GM18868 (cell line): Measurements from ENCODE around the gene DNM3.

Source experiments
- ATAC-seq: cut with Tn5 transposase; IDR thresholded peaks from one replicate; pipeline ENCODE4 v1.9.1; 2021; ENCODE audit warnings: mild to moderate bottlenecking, moderate library complexity; ENCODE audit not compliant: unreplicated experiment

Gene DNM3

DNA sequence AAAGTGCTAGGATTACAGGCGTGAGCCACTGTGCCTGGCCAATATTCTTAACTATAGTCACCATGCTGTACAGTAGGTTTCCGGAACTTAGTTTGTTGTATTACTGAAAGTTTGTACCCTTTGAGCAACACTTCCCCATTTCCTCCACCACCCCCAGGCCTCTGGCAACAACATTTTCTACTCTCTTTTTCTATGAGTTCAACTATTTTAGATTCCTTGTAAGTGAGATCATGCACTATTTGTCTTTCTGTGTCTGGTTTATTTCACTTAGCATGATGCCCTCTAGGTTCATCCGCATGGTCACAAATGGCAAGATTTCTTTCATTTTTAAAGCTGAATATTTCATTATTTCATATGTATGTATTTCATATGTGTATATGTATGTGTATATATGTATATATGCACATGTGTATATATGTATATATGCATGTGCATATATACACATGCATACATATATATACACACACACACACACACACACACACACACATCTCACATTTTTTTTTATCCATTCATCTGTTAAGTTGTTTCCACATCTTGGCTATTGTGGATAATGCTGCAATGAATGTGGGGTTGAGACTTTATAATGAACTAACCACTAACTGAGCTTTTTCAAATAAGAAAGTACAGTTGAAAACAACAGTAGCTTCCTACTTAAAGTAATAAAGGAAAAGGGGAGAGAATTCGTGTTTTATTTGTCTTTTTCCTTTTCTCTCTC lies 322.4 kb downstream of the DNM3 start:
- no peak for ATAC-seq

GRCh38 chr1:172165403-172165802 lies 324.1 kb downstream of the DNM3 start:
- ATAC-seq, result no peak

GRCh38 chr1:172167796-172168596 lies 326.7 kb downstream of the DNM3 start:
- no peak for ATAC-seq

GRCh38 chr1:172168597-172168872 lies 327.2 kb downstream of the DNM3 start:
- ATAC-seq, result no peak

DNA sequence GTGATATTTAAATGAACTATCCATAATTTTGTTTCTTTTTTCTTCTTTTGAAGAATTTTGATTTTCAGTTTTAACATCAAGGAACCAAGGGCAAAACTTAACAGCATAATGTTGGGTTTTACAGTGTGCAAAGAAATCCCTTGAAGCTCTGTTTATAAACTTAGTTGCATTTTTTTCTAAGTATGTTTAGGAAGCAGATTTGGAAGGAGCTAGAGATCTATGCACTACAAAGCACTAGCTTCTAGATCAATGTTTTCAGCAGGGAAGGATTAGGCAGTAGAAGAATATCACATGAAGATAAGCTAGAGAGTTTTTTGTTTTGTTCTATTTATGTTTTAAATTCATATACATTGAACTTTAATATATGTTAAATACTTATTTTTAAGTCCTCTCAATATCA lies 328.5 kb downstream of the DNM3 start:
- no peak for ATAC-seq

DNA sequence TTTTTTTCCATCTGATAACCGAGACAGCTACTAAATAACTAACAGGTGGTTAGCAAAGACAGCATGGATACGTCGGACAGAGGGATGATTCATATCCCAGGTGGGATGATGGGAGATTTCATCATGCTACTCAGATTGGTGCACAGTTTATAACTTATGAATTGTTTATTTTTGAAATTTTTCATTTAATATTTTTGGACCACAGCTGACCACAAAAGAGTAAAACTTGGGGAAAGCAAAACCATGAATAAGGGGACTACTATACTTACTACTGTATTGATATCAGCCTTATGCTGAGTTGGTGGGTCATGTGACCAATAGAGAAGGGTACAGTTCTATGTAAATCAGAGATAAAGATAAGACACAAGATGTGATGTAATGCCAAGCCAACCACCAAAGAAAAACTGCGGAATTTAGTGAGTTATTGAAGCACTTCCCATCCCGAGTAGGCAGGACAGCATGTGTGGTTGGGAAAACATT lies 331.1 kb downstream of the DNM3 start:
- ATAC-seq, result no peak

DNA sequence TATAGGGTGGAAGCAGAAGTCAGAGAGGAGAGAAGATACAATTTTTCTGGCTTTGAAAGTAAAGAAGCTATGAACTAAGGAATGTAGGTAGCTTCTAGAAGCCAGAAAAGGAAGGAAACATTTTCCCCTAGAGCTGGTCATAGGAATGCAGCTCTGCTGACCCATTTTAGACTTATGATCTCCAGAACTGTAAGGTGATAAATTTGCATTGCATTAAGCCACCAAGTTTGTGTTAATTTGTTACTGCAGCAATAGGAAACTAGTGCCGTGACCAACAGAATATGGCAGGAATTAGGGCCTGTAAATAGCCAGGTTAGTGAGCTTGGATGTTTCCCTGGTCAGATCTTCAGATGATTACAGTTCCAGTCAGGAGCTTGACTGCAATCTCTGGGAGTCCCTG lies 334.9 kb downstream of the DNM3 start:
- ATAC-seq, result no peak

GRCh38 chr1:172177849-172178248 lies 336.6 kb downstream of the DNM3 start:
- ATAC-seq, result no peak

GRCh38 chr1:172178886-172179285 lies 337.6 kb downstream of the DNM3 start:
- no peak for ATAC-seq

DNA sequence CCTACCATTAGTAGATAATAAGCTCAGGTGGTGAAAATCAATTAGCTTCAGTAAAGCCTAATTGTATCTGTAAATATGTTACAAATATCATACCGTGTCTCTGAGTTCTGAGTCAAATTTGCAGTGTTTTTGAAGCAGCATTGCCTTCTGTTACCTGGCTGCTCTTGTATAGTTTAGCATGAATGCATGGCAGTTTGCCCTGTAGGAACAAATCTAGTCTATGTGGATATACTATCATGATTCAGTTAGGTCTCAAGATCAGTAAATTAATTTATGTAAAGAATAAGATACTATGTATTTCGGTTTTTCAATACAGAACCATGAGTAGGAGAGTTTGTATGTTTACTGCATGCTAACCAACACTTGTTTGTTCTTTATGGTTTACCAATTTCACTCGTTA lies 338.6 kb downstream of the DNM3 start:
- no peak for ATAC-seq

DNA sequence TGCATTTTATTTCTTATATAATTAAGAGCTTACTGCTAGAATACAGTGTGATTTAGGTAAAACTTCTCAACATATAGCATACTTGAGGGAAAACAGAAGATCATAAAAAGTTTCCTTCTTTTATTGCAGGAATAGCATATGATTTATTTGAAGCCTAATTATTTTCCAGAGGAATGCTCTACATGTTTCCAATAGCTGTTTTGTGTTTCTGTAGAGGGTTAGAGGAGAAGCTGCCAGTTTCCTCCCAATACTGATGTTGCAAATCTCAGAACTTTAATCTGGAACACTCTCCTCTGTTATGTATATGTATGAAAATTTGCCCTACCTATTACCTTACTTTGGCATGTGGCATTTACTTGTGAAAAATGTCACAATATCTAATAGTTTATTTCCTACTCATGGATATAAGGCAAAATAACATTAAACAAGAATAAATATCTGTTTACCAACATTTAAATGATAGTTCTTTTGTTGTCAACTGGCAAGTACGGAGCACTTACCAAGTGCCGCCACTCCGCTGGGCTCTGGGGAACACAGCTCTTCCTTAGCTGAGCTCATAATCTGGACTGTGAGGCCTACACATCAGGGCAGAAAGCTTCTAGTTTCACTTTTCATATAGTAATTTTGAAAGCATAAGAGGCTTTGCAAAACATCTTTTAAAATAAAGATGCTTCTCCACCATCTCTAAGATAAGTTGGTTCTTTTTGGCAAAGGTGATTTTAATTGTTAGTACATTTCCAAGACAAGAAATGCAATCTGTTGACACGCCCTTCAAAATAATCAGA lies 339.4 kb downstream of the DNM3 start:
- peak; percentile 70 for ATAC-seq

DNA sequence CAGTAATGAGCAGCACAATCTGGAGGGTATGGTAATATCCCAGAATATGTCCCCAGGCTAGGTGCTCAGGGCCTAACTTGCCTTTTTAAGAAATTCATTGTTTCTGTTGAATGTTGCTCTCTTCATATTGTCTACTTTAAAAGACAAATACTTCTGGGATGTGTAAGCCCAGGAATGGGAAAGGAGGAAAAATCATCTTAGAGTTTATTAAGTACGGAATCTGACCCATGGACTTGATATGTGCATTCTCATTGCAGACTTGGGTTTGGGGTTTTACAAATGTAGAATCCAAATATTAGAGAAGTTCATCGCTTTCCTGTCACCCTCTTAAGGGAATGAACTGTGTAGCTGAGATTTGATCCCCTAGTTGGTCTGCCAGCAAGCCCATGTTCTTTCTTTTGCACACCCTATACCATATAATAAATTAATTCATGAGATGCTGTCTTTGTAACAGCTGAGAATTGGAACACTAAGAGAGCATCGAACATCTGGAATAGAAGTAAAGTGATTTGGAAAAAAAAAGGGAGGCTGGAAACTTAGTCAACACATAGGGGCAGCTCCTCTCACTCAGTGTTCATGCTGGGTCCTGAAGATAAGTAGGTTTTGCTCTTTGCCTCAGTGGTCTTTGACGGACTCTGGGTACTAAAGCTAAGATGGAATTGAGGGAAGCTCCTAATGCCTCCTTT lies 343.4 kb downstream of the DNM3 start:
- ATAC-seq, result peak; percentile 4

GRCh38 chr1:172185211-172185610 lies 343.9 kb downstream of the DNM3 start:
- ATAC-seq, result peak; percentile 57

DNA sequence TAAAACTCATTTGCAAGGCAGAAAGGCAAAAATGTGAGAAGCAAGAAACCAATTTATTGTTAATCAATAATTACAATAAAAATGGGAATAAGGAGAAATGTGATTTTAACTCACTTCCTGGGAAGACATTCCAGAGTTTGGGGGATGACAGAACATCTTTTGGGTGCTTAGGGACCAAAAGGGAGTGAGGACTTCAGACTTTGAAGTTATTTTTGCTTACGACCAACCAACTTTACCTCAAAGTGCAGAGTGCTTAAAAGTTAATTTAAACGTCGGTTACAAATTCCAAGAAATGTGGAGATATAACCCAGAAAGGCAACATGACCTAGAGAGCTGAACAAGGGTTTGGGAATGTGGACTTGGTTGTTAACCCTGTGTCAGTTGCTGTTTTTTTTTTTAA lies 344.7 kb downstream of the DNM3 start:
- no peak for ATAC-seq

DNA sequence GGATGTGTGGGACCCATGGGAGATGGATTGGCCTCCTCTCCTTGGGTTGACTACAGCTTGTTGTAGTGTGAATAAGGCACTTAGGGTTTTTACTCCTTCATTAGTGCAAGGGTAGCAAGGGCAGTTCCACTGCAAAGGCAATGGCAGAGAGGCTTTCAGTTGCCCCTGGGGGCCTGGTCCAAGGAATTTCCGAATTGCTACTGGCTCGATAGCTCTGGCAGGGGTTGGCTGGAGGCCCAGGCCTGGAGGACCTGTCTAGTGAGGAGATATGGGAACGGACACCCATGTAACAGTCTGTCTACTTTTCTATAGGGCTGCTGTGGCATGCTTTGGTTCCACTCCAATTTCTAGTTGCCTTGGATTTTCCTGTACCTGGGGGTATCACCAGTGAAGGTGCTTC lies 360.3 kb downstream of the DNM3 start:
- ATAC-seq, result no peak

DNA sequence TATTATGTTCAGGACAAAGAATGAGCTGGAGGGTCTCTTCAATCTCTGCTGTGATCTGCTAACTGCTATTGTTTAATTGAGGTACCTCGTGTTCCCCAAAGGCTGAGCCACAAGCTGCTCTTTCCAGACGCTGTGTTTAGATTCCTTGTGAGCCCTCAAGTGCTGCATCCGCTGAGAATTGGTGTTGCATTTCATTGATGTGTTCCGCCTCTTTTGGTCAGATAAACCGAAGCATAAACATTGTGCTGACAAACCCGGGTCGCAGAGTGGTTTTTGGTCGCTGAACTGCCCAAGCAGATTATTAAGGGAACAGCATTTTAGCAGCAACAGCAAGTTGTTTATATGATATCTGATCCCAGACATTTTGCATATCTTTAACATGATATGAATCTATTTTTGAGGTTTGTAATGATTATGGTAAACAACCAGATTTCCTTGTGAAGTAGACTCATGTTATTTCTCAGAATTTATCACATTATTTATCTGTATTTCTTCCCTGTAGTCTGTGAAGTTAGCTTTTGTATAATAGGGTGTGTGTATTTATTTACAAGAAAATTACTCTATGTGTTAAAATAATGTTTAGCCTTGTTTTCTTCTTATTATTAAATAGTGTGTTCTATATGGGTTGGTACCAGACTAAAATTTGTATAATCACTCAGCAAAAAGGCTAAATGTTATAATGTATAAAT lies 362.0 kb downstream of the DNM3 start:
- ATAC-seq, result no peak

- no peak for ATAC-seq
Measured at GRCh38 chr1:172203902-172204301, 362.6 kb downstream of the DNM3 start.

DNA sequence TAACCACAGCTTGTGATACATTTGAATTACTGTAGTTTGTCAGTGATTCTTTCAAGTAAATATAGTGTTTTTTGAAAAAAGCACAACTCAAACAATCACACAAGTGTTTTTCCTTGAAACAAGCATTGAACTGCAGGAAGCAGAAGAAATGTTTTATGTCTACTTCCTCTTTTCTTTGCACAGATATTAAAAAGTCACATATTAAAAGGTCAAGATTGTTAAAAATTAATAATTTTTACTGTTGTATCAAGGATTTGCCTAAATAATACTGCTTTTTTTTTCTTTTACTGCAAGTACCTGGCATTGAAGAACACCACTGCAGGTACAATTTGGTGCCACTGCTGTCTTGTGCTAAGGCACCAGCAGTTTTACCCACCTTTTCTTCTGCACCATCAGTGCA lies 365.0 kb downstream of the DNM3 start:
- no peak for ATAC-seq

- no peak for ATAC-seq
Measured at GRCh38 chr1:172208635-172209034, 367.3 kb downstream of the DNM3 start.

GRCh38 chr1:172211221-172211620 lies 369.9 kb downstream of the DNM3 start:
- no peak for ATAC-seq

DNA sequence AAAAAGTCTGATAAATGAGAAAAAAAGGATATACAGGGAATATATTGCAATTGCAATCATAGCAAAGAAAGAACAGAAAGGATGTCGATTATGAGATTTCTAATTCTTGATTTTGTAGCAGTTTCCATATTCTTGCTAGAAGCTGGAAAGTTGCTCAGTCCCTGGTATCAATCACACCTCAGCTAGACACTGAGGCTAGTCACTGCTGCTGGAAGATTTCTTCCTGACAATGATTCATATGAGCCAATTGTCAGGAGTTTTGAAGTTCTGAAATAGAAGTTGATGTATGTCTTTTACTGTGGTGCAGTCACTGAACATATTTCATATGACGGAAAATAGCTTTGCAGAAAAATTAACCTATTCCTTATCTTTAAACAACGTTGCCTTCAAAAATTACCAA lies 370.8 kb downstream of the DNM3 start:
- ATAC-seq, result no peak
